Measurements from ENCODE around the gene MTARC1.

The MTARC1 gene

GRCh38 chr1:220772846-220773245, 13.9 kb upstream of the MTARC1 start:
- Histone ChIP-seq H3K9ac (ENCODE audit: low read depth, low read length) (no peak overlapping the region), H3K9me3 (ENCODE audit: insufficient read depth, low read depth, low read length) (no peaks in the 10 kb centered on the region), H3K27me3 (ENCODE audit: insufficient read depth, low read length) (no peaks in the 10 kb centered on the region), H3K4me1 (ENCODE audit: insufficient read depth, low read length) (no peaks in the 10 kb centered on the region; the same call in 1 of the 2 replicates), H3K36me3 (ENCODE audit: insufficient read depth, low read depth, low read length) (no peaks in the 10 kb centered on the region; the same call in 1 of the 2 replicates), H3K4me3 (ENCODE audit: low read length) (no peak overlapping the region), H3K27ac (ENCODE audit: low read length) (no peak overlapping the region)

GRCh38 chr1:220775240-220775853, 11.4 kb upstream of the MTARC1 start:
- Histone ChIP-seq H3K9me3 (ENCODE audit: insufficient read depth, low read depth, low read length) (no peaks in the 10 kb centered on the region), H3K27me3 (ENCODE audit: insufficient read depth, low read length) (no peaks in the 10 kb centered on the region), H3K27ac (ENCODE audit: low read length) (no peak overlapping the region), H3K36me3 (ENCODE audit: insufficient read depth, low read depth, low read length) (no peaks in the 10 kb centered on the region; the same call in 1 of the 2 replicates), H3K9ac (ENCODE audit: low read depth, low read length) (no peak overlapping the region), H3K4me1 (ENCODE audit: insufficient read depth, low read length) (no peaks in the 10 kb centered on the region; the same call in 1 of the 2 replicates), H3K4me3 (ENCODE audit: low read length) (no peak overlapping the region)

GRCh38 chr1:220776254-220776653, 10.5 kb upstream of the MTARC1 start:
- Histone ChIP-seq H3K9me3 (ENCODE audit: insufficient read depth, low read depth, low read length) (no peaks in the 10 kb centered on the region), H3K4me3 (ENCODE audit: low read length) (no peak overlapping the region), H3K36me3 (ENCODE audit: insufficient read depth, low read depth, low read length) (no peaks in the 10 kb centered on the region), H3K4me1 (ENCODE audit: insufficient read depth, low read length) (no peaks in the 10 kb centered on the region; the same call in 1 of the 2 replicates), H3K9ac (ENCODE audit: low read depth, low read length) (no peak overlapping the region), H3K27me3 (ENCODE audit: insufficient read depth, low read length) (no peaks in the 10 kb centered on the region), H3K27ac (ENCODE audit: low read length) (no peak overlapping the region)

GRCh38 chr1:220776720-220777326, 9.9 kb upstream of the MTARC1 start:
- H3K9me3 ChIP-seq (ENCODE audit: insufficient read depth, low read depth, low read length): no peaks in the 10 kb centered on the region
- no peaks in the 10 kb centered on the region; the same call in 1 of the 2 replicates for H3K4me1 ChIP-seq (ENCODE audit: insufficient read depth, low read length)
- no peaks in the 10 kb centered on the region for H3K36me3 ChIP-seq (ENCODE audit: insufficient read depth, low read depth, low read length)
- no peak overlapping the region for H3K9ac ChIP-seq (ENCODE audit: low read depth, low read length)
- H3K4me3 ChIP-seq (ENCODE audit: low read length): no peak overlapping the region
- no peak overlapping the region for H3K27ac ChIP-seq (ENCODE audit: low read length)
- H3K27me3 ChIP-seq (ENCODE audit: insufficient read depth, low read length): no peaks in the 10 kb centered on the region

GRCh38 chr1:220783453-220783852, 3.3 kb upstream of the MTARC1 start:
- Histone ChIP-seq H3K27ac (ENCODE audit: low read length) (no peak overlapping the region), H3K4me3 (ENCODE audit: low read length) (no peak overlapping the region), H3K9ac (ENCODE audit: low read depth, low read length) (no peak overlapping the region), H3K4me1 (ENCODE audit: insufficient read depth, low read length) (no peaks in the 10 kb centered on the region), H3K36me3 (ENCODE audit: insufficient read depth, low read depth, low read length) (no peaks in the 10 kb centered on the region), H3K27me3 (ENCODE audit: insufficient read depth, low read length) (peaks cover 11% of the 10 kb centered on the region; the same call in 1 of the 2 replicates), H3K9me3 (ENCODE audit: insufficient read depth, low read depth, low read length) (no peaks in the 10 kb centered on the region)

- Histone ChIP-seq H3K9ac (ENCODE audit: low read depth, low read length) (no peak overlapping the region), H3K27ac (ENCODE audit: low read length) (no peak overlapping the region), H3K4me3 (ENCODE audit: low read length) (no peak overlapping the region), H3K9me3 (ENCODE audit: insufficient read depth, low read depth, low read length) (no peaks in the 10 kb centered on the region), H3K27me3 (ENCODE audit: insufficient read depth, low read length) (peaks cover 11% of the 10 kb centered on the region; the same call in 1 of the 2 replicates), H3K36me3 (ENCODE audit: insufficient read depth, low read depth, low read length) (no peaks in the 10 kb centered on the region), H3K4me1 (ENCODE audit: insufficient read depth, low read length) (no peaks in the 10 kb centered on the region)
Observed at GRCh38 chr1:220784751-220785150, 2.0 kb upstream of the MTARC1 start.

GRCh38 chr1:220785166-220786056, 1.3 kb upstream of the MTARC1 start:
- peak overlapping the region; percentile 88; the same call in 1 of the 2 replicates for H3K9ac ChIP-seq (ENCODE audit: low read depth, low read length)
- H3K27me3 ChIP-seq (ENCODE audit: insufficient read depth, low read length): peaks cover 11% of the 10 kb centered on the region; the same call in 1 of the 2 replicates
- H3K36me3 ChIP-seq (ENCODE audit: insufficient read depth, low read depth, low read length): no peaks in the 10 kb centered on the region
- peak overlapping the region; percentile 87; the same call in 1 of the 2 replicates for H3K4me3 ChIP-seq (ENCODE audit: low read length)
- no peaks in the 10 kb centered on the region for H3K4me1 ChIP-seq (ENCODE audit: insufficient read depth, low read length)
- no peak overlapping the region for H3K27ac ChIP-seq (ENCODE audit: low read length)
- no peaks in the 10 kb centered on the region for H3K9me3 ChIP-seq (ENCODE audit: insufficient read depth, low read depth, low read length)

GRCh38 chr1:220786057-220786336, 716 bp upstream of the MTARC1 start:
- H3K9ac ChIP-seq (ENCODE audit: low read depth, low read length): peak overlapping the region; percentile 88; the same call in 1 of the 2 replicates
- H3K27ac ChIP-seq (ENCODE audit: low read length): no peak overlapping the region
- no peaks in the 10 kb centered on the region for H3K4me1 ChIP-seq (ENCODE audit: insufficient read depth, low read length)
- H3K36me3 ChIP-seq (ENCODE audit: insufficient read depth, low read depth, low read length): no peaks in the 10 kb centered on the region
- H3K4me3 ChIP-seq (ENCODE audit: low read length): peak overlapping the region; percentile 87; the same call in 1 of the 2 replicates
- peaks cover 11% of the 10 kb centered on the region; the same call in 1 of the 2 replicates for H3K27me3 ChIP-seq (ENCODE audit: insufficient read depth, low read length)
- H3K9me3 ChIP-seq (ENCODE audit: insufficient read depth, low read depth, low read length): no peaks in the 10 kb centered on the region

- Histone ChIP-seq H3K36me3 (ENCODE audit: insufficient read depth, low read depth, low read length) (peaks cover 9% of the 10 kb centered on the region; the same call in 1 of the 2 replicates), H3K4me1 (ENCODE audit: insufficient read depth, low read length) (no peaks in the 10 kb centered on the region), H3K4me3 (ENCODE audit: low read length) (peak overlapping the region; percentile 87), H3K27ac (ENCODE audit: low read length) (no peak overlapping the region), H3K9ac (ENCODE audit: low read depth, low read length) (peak overlapping the region; percentile 88), H3K27me3 (ENCODE audit: insufficient read depth, low read length) (peaks cover 11% of the 10 kb centered on the region; the same call in 1 of the 2 replicates), H3K9me3 (ENCODE audit: insufficient read depth, low read depth, low read length) (no peaks in the 10 kb centered on the region)
Observed at GRCh38 chr1:220787069-220787619, 431 bp downstream of the MTARC1 start.

- peaks cover 11% of the 10 kb centered on the region; the same call in 1 of the 2 replicates for H3K27me3 ChIP-seq (ENCODE audit: insufficient read depth, low read length)
- no peaks in the 10 kb centered on the region for H3K9me3 ChIP-seq (ENCODE audit: insufficient read depth, low read depth, low read length)
- no peak overlapping the region for H3K4me3 ChIP-seq (ENCODE audit: low read length)
- H3K36me3 ChIP-seq (ENCODE audit: insufficient read depth, low read depth, low read length): peaks cover 23% of the 10 kb centered on the region; the same call in 1 of the 2 replicates
- no peaks in the 10 kb centered on the region for H3K4me1 ChIP-seq (ENCODE audit: insufficient read depth, low read length)
- H3K9ac ChIP-seq (ENCODE audit: low read depth, low read length): no peak overlapping the region
- no peak overlapping the region for H3K27ac ChIP-seq (ENCODE audit: low read length)
Observed at GRCh38 chr1:220788900-220789299, 2.2 kb downstream of the MTARC1 start.

GRCh38 chr1:220789532-220790147, 2.9 kb downstream of the MTARC1 start:
- peaks cover 28% of the 10 kb centered on the region for H3K36me3 ChIP-seq (ENCODE audit: insufficient read depth, low read depth, low read length)
- no peaks in the 10 kb centered on the region for H3K4me1 ChIP-seq (ENCODE audit: insufficient read depth, low read length)
- no peak overlapping the region for H3K4me3 ChIP-seq (ENCODE audit: low read length)
- H3K9me3 ChIP-seq (ENCODE audit: insufficient read depth, low read depth, low read length): no peaks in the 10 kb centered on the region
- H3K27me3 ChIP-seq (ENCODE audit: insufficient read depth, low read length): peaks cover 11% of the 10 kb centered on the region; the same call in 1 of the 2 replicates
- no peak overlapping the region for H3K9ac ChIP-seq (ENCODE audit: low read depth, low read length)
- H3K27ac ChIP-seq (ENCODE audit: low read length): no peak overlapping the region
